Neural cell (in vitro differentiated cells): ENCODE data around the gene CASP10.

ENCODE experiments used
- CTCF ChIP-seq: fragments of 450-650 bp; IDR thresholded peaks from 2 replicates; pipeline ENCODE4 v1.5.1; 2014; ENCODE audit warnings: antibody characterized with exemption, mild to moderate bottlenecking, moderate library complexity; ENCODE audit not compliant: poor library complexity, severe bottlenecking
- EP300 ChIP-seq: fragments of 450-650 bp; conservative IDR thresholded peaks from 2 replicates; pipeline ENCODE4 v1.6.1; 2014; ENCODE audit warnings: antibody characterized with exemption, mild to moderate bottlenecking, moderate library complexity; ENCODE audit not compliant: poor library complexity, severe bottlenecking
- EZH2 ChIP-seq: fragments of 200-600, 300-800 bp; shearing (Covaris generic), sonication (generic); IDR thresholded peaks from 2 replicates; pipeline ENCODE4 v1.6.1; 2014; ENCODE audit warnings: antibody characterized with exemption, low read length, borderline replicate concordance, mild to moderate bottlenecking; ENCODE audit not compliant: insufficient read depth, poor library complexity, severe bottlenecking
- MXI1 ChIP-seq: fragments of 450-650 bp; conservative IDR thresholded peaks from 2 replicates; pipeline ENCODE4 v1.6.1; 2014; ENCODE audit warnings: antibody characterized with exemption, mild to moderate bottlenecking; ENCODE audit not compliant: poor library complexity, severe bottlenecking
- POLR2AphosphoS5 ChIP-seq: IDR thresholded peaks from 2 replicates; pipeline ENCODE4 v1.6.1; 2012
- RAD21 ChIP-seq: fragments of 450-650 bp; conservative IDR thresholded peaks from 2 replicates; pipeline ENCODE4 v1.6.1; 2014; ENCODE audit warnings: antibody characterized with exemption, mild to moderate bottlenecking, moderate library complexity
- REST ChIP-seq: IDR thresholded peaks from 2 replicates; pipeline ENCODE4 v1.6.1; 2012; ENCODE audit warnings: borderline replicate concordance
- SMC3 ChIP-seq: fragments of 450-650 bp; conservative IDR thresholded peaks from 2 replicates; pipeline ENCODE4 v1.6.1; 2014; ENCODE audit warnings: antibody characterized with exemption, mild to moderate bottlenecking, moderate library complexity; ENCODE audit not compliant: poor library complexity
- TAF1 ChIP-seq: IDR thresholded peaks from 2 replicates; pipeline ENCODE4 v1.6.1; 2012; ENCODE audit warnings: low read depth

- TF ChIP-seq EP300 (no peak), CTCF (no peak), EZH2 (no peak), TAF1 (no peak), REST (no peak), SMC3 (no peak), RAD21 (no peak), POLR2AphosphoS5 (no peak), MXI1 (no peak)
Observed at GRCh38 chr2:201228271-201228911, 45.5 kb downstream of the CASP10 start.
